H54 (cell line): ENCODE data around the gene TRIM2.
"Not testable (repeated sequence)": the region's sequence is repeated elsewhere in the genome, so short reads cannot be mapped to it uniquely, and the experiment has no call there.

Experiments
- DNase-seq: peaks from one replicate; pipeline ENCODE4 v3.0.0; 2011; ENCODE audit warnings: low spot score, mixed read lengths; ENCODE audit not compliant: insufficient read length
- FAIRE-seq: peaks from 3 replicates; lab custom pipeline; 2011; peaks lifted over from hg19 to GRCh38; lab: Jason Lieb, UNC
- POLR2A ChIP-seq: IDR thresholded peaks from 2 replicates; pipeline ENCODE4 v1.6.1; 2011; ENCODE audit warnings: low read depth, mild to moderate bottlenecking, low read length

Gene TRIM2

GRCh38 chr4:153204247-153204671 lies at the start of gene TRIM2:
TRIM2 (plus strand) TSS chr4:153204443; CDS start chr4:153204531, 88 bp downstream.
- TF ChIP-seq POLR2A, result no peak
- FAIRE-seq (no peak), DNase-seq (peak; percentile 17)

- no peak for TF ChIP-seq POLR2A
- DNase-seq (no peak), FAIRE-seq (no peak)
Observed at GRCh38 chr4:153155686-153156085, 48.6 kb upstream of the TRIM2 start.

GRCh38 chr4:153156263-153156662 lies 48.0 kb upstream of the TRIM2 start:
- FAIRE-seq, result no peak

GRCh38 chr4:153156721-153157120 lies 47.5 kb upstream of the TRIM2 start:
- no peak for TF ChIP-seq POLR2A
- FAIRE-seq (no peak), DNase-seq (no peak)

More at GRCh38 chr4:153156263-153156662, 48.0 kb upstream of the TRIM2 start:
- no peak for TF ChIP-seq POLR2A
- no peak for DNase-seq

GRCh38 chr4:153159016-153159415 lies 45.2 kb upstream of the TRIM2 start:
- FAIRE-seq, result no peak
- DNase-seq, result no peak
- no peak for TF ChIP-seq POLR2A

- FAIRE-seq (no peak), DNase-seq (no peak)
- no peak for TF ChIP-seq POLR2A
Observed at GRCh38 chr4:153159728-153160221, 44.5 kb upstream of the TRIM2 start.

- FAIRE-seq (no peak), DNase-seq (no peak)
- no peak for TF ChIP-seq POLR2A
Observed at GRCh38 chr4:153160821-153161220, 43.4 kb upstream of the TRIM2 start.

- DNase-seq (no peak), FAIRE-seq (no peak)
- TF ChIP-seq POLR2A, result no peak
Observed at GRCh38 chr4:153161226-153161963, 42.8 kb upstream of the TRIM2 start.

- DNase-seq, FAIRE-seq: not testable (repeated sequence)
Observed at GRCh38 chr4:153165236-153165635, 39.0 kb upstream of the TRIM2 start.

- no peak for TF ChIP-seq POLR2A
- DNase-seq (no peak), FAIRE-seq (no peak)
Observed at GRCh38 chr4:153166716-153167501, 37.3 kb upstream of the TRIM2 start.

GRCh38 chr4:153169776-153170175 lies 34.5 kb upstream of the TRIM2 start:
- no peak for TF ChIP-seq POLR2A
- no peak for FAIRE-seq

GRCh38 chr4:153170407-153170806 lies 33.8 kb upstream of the TRIM2 start:
- FAIRE-seq (no peak), DNase-seq (no peak)
- TF ChIP-seq POLR2A, result no peak

More at GRCh38 chr4:153169776-153170175, 34.5 kb upstream of the TRIM2 start:
- DNase-seq, result no peak

GRCh38 chr4:153174821-153175567 lies 29.2 kb upstream of the TRIM2 start:
- FAIRE-seq, result no peak
- DNase-seq, result no peak
- no peak for TF ChIP-seq POLR2A

- DNase-seq (no peak), FAIRE-seq (no peak)
- no peak for TF ChIP-seq POLR2A
Observed at GRCh38 chr4:153176938-153177337, 27.3 kb upstream of the TRIM2 start.
